NCI-H1694 treated with DMSO at 0.1 percent for 48 hours (cell line): ENCODE results near the gene CLHC1.
A peak's percentile ranks its signal among the peaks of the same experiment; 100 is the strongest.

Experiments
- DNase-seq: peaks from one replicate; lab custom pipeline; 2025; lab: John Stamatoyannopoulos, UW

The CLHC1 gene

DNA sequence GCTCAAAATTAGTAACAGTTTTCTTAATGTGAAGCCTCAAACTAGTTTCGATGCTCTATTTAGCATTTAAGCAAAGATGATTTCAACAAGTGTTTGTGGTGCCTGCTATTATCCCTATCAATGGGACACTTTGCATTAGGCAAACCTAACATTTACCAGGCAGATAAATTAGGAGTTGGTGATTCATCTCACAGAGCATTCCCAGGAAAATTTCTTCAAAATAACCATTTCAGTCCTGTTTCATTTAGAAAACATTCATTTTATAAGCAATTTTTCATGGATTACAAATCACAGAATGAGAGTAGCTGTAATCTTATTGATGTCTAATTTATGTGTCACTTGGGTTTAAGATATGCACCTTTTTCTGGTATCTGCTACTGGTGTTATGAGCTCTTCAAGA is 62.7 kb downstream of the CLHC1 start:
- DNase-seq, result no peak

DNA sequence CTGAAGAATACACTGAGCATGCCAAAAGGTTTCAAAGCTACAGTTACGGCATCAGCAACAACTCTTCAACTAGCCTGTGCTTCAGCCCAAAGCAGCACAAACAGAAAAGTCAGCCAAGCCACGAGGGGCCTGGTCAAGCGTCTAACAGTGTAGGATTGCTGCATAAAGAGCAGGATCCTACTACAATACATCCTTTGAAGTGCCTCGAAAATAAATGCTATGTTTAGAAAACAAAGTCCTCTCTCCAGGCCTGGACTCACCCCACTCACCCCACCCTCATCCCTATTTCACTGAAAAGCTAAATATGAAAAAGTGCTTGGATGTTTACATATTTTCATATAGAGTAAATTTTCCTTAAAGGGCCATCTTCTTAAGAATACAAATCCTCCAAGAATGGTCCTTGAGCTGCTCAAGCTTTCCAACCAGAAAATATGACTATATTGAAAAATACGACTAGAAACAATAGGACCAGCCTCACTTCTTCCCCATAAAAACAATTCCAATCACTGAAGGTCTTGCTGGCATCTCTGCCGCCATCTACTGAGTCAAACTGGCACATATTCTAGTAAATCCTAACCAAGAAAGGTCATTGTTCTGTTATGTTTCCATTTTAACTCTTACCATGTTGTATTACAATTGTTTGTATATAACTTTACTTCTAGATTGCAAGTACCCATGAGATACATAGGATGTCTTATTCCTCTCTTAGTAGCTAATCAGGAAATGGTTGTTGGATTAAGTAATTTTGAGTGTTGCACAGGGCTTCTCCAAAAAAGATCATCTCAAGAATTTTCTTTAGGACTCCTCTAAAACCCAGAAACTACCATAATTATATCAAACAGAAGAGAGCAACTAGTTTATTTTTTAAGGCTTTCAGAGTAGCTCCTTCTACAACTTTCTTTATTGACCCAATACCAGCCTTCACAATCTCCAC is 63.6 kb downstream of the CLHC1 start:
- DNase-seq, result peak; percentile 85

DNA sequence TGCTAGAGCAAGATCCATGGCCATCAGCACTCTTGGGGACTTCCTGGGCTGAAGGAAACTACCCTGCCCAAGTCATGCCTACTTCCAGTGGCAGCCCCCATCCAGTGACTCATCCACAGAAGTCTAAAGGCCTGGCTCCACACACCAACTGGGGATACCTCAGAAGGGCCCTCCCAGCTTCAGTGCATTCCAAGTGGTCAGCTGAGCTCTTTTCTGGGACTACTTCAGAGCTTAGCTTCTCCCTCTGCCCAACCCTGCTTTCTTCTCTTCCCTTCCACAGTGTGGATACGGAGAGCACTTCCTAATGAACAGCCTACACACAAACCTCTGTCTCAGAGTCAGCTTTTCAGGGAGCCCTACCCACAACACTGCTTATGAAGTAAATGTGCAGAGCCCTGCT is 66.5 kb downstream of the CLHC1 start:
- DNase-seq, result no peak

DNA sequence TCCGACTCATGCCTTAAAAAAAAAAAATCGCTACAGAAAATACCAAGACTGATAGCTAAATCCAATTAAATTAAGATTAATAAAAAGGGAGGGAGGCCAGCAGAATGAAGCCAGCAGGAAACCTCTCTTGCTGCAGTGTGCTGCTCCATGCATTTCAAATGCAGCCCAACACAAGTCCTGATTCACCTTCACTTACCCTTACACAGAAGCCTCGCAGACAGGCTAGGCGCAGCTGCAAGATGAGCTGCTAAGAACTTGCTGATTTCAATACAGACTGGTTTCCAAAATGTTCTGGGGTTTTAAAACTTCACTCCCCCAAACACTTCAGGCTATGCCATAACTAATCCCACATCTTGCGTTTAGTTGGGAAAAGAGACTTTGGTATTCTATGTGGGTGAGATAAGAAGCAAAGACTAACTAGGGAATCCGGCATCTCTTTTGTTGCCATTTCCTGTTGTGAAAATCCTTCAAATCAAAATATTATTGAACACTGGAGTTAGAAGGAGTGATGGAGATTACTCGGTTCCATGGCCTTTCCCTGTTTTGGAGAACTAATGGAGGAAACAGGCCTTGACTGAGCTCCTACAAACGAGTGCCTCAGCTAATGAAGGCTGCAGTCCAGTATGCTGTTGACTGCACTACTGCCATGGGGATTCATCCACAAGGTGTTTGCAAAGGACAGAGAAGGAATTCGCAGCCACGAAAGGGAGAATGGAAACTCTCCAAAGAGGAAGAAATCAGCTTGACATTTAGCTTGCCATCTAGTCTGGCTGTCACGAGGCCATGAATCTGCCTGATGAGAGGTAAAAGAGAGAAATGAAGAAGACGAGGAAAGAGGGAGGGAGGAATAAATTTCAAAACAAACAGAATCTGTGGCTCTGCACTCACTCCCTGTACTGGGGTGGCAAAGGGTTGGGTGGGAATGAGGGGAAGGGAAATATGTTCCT is 67.3 kb downstream of the CLHC1 start:
- DNase-seq, result no peak

DNA sequence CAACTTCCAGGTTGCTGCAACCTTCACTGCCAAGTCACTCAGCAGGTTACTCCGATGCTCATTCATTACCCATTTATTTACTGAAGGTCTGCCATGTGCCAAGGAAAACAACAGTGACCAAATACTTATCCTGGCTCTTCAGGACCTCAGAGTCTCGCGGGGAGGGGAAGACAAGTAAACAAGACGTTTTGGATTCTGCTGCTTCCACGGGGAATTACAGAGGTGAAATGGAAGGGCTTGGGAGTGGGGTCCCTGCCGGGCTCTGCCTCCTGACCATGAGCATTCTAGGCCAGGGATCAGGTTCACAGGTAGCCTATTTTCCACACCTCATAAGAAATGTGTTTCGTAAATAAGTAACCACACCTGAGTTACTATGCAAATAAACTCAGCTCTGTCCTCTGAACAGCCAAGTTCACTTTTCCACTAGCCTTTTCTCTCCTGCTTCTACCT is 68.1 kb downstream of the CLHC1 start:
- DNase-seq, result no peak

DNA sequence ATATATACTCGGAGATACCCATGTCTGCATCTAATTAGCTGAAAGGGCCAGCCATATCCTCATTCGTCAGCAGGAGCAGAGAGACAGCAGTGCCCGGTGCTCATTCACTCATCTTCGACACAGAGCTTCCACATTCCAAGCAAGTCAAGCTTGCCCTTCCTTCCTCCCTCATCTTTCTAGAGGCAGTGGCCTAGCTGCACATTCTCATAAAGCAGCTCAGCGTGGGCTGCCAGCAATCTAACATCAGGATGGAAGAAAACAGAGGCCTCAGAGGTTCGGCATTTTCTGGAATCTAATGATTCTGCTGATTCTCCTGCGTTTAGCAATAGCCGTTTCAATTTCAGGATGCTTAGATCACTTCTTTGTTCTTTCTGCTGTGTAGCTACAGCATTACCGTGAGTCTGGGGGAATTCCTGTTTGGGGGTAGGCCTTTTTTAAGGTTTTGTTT is 68.8 kb downstream of the CLHC1 start:
- no peak for DNase-seq

DNA sequence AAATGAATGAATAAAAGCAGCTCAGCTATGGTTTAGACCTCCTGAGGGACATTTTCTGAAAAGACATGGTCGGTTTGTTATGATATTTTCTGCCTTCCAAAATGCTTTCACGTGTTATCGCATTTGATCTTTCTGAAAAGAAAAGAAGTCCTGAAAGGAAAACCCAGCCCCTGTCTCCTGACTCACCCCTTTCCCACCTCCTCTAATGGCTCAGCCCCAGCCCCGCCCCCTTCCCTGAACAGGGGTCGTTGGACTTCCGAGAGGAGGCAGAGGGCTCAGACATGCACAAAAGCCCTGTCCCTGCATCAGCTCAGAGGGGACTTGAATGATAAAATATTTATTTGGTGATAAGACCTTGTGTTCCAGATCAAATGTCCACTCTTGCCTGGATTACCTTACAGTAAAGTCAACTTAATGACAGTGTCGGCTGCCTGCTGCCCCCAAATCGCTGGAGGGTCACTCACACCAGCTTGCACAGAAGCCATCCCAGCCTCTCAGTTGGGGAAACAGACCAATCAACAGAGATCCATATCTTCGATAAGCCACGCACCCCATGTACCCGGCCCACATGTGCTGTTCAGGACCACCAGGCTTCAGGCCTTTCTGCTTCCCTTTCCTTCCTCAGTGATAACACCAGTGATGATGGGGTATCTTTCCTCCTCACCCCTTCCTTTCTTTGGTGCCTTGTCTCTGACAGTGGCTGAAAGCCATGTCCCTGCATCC is 69.6 kb downstream of the CLHC1 start:
- DNase-seq, result no peak

DNA sequence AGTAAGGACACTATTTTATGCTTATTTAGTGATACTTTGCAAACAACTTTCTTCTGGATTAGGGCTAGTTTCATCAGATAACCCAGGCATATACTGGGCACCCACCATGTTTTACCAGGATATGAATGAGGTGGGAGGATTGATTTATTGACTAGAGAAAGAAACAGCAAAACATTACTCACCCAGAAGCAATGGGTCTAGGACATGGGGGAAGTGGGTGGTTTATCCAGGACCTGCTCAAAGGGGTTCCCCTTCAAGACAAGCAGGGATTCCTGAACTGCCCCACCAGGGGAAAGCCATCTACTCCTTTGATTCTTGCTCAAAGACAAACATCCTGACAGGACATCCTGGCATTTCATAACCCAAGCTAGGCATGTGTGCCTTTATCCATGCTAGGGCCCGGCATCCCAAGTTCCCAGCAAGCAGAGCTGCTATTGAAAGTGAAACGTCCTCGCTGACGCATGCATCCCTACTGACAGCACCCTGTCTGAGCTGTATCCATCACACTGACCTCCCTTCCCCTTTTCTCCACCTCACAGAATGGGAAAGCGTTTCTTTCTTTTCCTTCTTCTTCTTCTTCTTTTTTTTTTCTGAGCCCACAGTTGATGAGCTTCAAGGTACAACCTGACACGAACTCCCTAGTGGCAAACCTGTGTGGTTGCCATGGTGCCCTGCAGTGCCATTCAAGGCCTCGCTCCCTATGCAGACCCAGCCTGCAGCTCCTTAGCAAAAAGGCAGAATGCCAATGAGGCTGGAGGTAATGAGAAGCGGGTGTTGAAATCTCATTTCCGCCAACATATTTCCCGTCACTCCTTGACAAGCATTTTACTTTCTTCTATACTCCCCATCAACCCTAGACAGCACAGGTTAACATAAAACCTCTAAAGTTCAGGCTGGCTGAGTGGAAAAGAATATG is 70.5 kb downstream of the CLHC1 start:
- DNase-seq, result no peak

DNA sequence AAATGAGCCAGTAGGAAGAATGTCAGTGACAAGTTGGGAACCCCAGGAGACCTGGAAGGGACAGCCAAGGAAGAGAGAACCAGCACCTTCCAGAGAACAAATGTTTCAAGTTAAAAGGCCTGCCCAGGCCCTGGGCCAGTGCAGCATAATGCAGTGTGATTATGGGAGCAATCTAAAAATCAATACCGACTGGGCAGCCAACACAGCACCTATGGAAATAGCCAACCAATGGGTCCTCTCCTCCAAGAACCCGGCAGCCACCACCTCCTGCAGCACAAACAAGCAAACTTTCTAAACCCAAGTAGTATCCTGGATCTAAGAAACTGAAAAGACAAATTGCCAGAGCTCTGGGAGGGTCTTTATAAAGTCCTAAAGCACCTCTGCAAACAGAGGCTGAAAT is 71.7 kb downstream of the CLHC1 start:
- DNase-seq, result no peak

DNA sequence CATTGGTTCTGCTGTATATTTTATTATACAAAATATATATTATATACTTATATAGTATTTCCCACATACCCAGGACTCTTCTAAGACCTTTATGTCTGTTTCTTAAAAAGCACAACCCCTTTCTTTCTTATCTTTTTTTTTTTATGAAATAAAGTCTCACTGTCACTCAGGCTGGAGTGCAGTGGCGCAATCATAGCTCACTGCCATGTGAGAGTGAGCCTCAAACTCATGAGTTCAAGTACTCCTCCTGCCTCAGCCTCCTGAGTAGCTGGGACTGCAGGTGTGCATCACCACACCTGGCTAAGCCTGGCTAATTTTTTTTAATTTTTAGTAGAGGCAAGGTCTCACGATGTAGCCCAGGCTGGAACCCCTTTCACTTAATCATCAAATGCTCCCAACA is 72.3 kb downstream of the CLHC1 start:
- no peak for DNase-seq

DNA sequence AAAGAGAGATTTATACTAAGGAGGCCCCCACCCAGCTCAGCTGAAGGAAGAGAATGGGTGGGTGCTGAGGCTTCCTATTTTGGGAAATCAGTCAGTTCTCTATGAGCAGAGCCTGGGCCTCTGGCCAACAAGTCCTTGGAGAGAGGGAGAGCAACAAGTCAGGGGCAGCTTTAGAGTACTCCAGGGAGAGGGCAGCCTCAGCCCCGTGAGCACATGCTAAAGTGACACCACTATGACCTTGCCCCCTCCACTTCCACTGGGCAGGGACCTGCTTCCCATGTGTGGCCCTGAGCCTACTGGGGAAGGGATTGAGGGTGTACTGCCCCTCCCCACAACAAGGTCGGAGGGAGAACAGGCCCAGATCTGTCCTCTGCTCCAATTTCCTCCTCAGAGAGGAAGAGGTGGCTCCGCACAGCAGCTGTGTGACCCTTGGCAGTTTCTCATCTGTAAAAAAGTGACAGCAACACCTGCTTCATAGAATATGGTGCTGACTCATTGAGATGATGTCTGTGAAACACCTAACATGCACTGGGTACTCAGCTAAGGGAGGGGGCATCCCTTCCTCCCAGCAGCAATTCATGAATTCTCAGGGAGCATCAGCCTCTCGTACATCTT is 72.9 kb downstream of the CLHC1 start:
- peak; percentile 17 for DNase-seq

DNA sequence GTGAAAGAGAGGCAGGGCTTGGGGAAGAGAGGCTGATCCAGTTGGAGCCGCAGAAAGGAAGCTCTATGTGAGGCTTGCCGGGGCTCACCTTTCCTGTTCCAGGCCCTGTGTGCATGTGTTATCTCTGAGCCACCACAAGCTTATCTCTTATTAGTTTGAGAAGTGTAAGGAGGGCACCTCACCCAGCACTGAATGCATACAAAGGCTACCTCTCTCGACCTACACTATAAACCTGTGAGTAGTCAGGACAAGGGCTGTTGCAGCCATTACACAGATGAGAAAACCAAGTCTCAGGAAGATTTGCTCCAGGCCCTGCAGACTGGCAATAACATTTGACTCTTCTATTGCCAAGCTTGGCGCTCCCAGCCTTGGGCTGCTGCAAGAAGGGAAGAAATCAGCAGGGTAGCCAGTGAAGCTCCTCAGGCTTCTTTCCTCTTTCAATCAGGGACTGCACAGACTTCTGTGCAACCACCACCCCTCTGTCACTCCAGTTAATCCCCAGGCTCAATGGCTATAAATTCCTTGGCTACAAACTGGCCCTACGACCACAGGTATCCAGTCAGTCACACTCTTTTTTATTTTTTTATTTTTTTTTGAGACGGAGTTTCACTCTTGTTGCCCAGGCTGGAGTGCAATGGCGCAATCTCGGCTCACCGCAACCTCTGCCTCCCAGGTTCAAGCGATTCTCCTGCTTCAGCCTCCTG is 73.8 kb downstream of the CLHC1 start:
- DNase-seq, result no peak

DNA sequence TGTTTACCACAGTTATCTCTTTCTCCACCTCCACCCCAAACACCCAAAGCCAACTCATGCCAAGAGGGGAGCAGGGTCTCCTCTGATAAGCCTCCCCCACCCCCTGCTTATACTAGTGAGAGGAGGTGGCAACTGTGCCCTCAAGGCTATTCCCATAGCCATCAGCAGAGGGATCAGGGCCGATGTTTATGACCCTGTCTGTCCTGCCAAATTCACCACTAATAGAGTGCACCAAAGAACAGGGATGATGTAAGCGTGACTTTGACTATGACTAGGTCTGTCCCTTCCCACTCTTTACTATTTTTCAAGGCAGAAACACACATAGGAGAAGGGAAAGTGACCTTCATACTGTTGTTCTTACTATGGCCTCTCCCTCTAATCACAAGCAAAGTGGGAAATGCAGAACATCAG is 74.6 kb downstream of the CLHC1 start:
- DNase-seq, result no peak

DNA sequence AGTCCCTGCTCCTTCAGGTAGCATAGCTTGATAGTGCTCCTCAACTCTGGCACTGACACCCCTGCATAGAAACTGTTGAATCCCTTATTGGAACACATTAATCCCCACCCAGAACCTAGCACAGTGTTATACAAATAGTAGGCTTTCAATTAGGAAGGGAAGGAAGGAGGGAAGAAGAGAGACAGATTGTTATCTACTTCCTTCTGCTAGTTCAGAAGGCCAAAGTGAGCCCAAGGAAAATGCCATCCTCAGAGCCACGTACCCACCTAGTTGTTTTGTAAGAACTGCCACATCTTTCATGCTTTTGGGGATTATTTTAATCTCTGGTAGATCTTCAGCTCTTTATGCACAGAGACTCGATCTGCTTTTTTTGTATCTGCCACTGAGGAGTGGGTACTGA is 75.1 kb downstream of the CLHC1 start:
- DNase-seq, result no peak

DNA sequence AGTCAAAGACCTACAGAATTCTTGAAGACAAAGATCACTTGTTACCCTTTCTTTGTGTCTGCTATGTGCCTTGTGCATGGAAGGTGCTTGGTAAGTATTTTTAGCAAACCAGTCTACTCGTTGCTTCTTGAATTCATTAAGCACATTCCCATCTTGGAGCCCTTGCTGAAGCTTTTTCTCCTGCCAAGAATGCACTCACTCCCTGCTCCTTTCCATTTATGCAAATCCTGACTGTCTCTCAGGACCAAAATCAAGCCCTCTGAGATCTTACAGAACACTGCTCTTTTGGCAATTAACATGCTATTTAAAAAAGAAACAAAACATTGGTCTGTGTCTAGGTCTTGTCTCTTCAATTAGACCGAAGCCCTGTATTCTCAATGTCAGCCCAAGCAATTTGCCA is 75.8 kb downstream of the CLHC1 start:
- no peak for DNase-seq

DNA sequence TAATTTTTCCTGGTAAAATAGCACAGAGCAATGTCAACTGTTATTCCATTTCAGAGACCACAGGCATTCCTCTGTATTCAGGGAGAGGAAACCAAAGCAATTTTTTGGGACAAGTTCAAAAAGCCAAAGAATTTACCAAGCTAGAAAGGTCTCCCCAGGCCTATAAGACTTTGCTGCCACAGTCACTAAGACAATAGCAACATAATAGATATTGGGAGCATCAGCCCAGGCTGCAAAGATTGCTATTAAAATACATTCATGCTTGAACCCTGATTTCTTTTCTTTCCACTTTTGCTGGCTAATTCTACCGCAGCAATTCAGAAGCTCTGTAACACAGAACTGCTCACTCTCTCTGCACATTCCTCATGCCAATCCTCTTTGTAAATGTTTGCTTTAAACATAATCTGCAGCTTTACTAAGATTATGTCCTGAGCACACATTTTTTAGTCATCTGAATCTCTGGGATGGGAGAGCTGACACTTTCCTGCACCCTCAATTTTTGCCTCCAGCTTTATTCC is 76.3 kb downstream of the CLHC1 start:
- DNase-seq, result no peak

DNA sequence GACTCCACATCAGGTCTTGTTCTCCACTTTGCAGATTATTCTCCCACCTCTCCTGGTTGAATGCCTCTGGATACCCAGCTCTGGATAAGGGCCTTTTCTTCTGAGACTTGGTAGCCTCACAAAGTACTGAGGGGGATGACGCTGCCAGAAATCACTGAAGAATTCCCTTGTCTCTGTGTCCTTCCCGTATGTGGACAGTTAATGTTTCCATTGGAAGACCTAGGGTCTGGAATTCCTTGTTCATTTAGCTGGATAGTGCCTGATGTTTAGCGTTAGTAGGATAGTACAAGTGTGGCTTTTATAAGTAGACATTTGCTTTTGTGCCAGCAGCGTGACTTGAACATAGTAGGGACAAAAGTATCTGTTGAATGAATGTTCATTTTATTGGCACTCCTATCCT is 76.9 kb downstream of the CLHC1 start:
- DNase-seq, result no peak

DNA sequence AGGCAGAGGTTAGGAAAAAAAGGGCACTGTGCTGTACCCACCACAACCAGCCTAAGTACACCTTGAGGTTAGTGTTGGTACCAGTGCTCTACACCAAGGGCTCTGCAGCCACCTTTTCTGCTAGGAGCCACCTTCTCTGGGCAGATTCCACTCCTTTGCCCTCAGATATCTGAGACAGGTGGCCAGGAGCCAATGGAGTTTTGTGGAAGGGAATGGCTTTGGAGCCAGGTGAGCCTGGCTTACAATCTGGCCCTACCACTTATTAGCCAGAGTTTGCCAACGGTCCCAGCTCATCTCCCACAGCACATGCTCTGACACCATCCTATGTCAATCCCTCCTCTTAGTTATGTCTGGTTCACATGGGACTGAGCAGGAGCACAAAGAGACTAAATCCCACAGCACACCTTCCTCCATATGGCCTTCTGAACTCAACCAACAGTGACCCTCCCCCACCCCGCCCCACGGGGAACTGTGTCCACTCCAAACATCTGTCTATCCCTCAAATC is 77.5 kb downstream of the CLHC1 start:
- no peak for DNase-seq

DNA sequence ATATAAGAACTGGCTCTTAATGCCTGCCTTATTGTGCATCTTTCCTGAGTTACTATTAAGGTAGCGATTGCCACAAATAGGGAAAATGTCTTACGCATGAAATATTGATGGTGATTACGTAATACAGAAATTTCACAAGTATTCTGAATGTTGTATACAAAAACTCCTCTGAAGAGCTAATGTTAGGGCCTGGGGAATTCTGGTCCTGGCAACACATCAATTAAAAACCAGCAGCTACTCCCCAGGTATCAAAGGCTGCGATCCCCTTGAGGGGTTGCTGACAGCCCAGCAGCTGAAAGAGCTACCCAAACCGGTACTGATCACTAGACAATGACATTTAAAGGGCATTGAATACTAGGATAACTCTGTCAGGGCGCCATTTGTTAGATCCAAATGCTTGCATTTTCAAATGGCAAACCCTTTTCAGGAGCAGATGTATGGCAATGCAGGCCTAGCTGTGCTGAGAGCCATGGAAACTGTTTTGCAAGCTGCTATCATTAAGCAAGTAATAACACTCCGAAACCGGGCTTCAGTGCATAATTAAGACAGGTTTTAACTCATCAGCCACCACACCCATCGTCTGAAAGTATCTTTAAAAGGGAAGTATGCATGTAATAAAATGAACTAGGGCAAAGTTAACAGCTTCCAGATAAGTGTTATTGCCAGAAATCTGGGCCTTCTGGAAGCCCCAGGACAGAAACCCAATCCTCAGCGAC is 78.4 kb downstream of the CLHC1 start:
- DNase-seq, result peak; percentile 57
